Measurements from ENCODE around the gene POGZ.

POGZ gene

GRCh38 chr1:151485685-151486255 lies 26.5 kb upstream of the POGZ start:
- Histone ChIP-seq H3F3A (ENCODE audit: insufficient read depth) (no peaks in the 10 kb centered on the region), H3K36me3 (ENCODE audit: low read length) (no peaks in the 10 kb centered on the region), H4K20me1 (ENCODE audit: low read depth, low read length) (no peaks in the 10 kb centered on the region), H3K4me2 (ENCODE audit: low read depth, low read length, poor library complexity, severe bottlenecking) (no peak overlapping the region), H3K9ac (ENCODE audit: low read length) (no peak overlapping the region), H3K27me3 (ENCODE audit: low read length) (no peaks in the 10 kb centered on the region), H3K4me3 (ENCODE audit: insufficient read depth, low read length, poor library complexity, severe bottlenecking) (no peak overlapping the region), H3K9me2 (replicated peaks; ENCODE audit: insufficient read depth, low read length) (no peaks in the 10 kb centered on the region), H3K27ac (ENCODE audit: low read depth, low read length) (no peak overlapping the region), H3K9me3 (ENCODE audit: insufficient read depth, low read length) (0 out of 2 replicates have a peak, but pooled peaks cover 8% of the 10 kb centered on the region), H2AFZ (ENCODE audit: low read depth, low read length, severe bottlenecking) (no peak overlapping the region), H3K79me2 (ENCODE audit: insufficient read depth, low read length) (no peaks in the 10 kb centered on the region)
- TF ChIP-seq EZH2phosphoT487 (conservative IDR thresholded peaks at IDR 0.05; ENCODE audit: low read length), result no peak
- TF ChIP-seq, protein P1, sequence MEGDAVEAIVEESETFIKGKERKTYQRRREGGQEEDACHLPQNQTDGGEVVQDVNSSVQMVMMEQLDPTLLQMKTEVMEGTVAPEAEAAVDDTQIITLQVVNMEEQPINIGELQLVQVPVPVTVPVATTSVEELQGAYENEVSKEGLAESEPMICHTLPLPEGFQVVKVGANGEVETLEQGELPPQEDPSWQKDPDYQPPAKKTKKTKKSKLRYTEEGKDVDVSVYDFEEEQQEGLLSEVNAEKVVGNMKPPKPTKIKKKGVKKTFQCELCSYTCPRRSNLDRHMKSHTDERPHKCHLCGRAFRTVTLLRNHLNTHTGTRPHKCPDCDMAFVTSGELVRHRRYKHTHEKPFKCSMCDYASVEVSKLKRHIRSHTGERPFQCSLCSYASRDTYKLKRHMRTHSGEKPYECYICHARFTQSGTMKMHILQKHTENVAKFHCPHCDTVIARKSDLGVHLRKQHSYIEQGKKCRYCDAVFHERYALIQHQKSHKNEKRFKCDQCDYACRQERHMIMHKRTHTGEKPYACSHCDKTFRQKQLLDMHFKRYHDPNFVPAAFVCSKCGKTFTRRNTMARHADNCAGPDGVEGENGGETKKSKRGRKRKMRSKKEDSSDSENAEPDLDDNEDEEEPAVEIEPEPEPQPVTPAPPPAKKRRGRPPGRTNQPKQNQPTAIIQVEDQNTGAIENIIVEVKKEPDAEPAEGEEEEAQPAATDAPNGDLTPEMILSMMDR (IDR thresholded peaks at IDR 0.05; ENCODE audit: insufficient read depth, low read length, poor library complexity, severe bottlenecking), result no peak

DNA sequence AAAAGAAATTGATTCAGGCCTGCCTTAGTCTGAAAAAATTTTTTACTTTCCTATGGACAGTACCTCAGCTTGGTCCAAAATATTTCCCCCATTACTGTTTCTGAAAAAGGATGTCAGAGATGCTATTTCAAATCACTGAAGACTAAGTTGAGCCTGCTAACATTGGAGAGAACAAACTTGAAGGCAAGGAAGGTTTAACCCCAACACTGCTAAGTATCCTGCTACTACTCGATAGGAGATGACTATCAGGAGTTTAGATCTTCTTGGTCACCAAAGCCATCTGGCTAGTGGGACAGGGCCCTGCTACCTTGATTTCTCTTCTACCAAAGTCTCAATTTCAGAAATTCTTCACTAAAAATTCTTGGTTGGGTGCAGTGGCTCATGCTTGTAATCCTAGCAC lies 22.7 kb upstream of the POGZ start:
- TF ChIP-seq, protein P1 (IDR thresholded peaks at IDR 0.05; ENCODE audit: insufficient read depth, low read length, poor library complexity, severe bottlenecking), result no peak
- TF ChIP-seq EZH2phosphoT487 (conservative IDR thresholded peaks at IDR 0.05; ENCODE audit: low read length), result no peak

GRCh38 chr1:151479462-151479861 lies 20.2 kb upstream of the POGZ start:
- no peaks in the 10 kb centered on the region for H3F3A ChIP-seq (ENCODE audit: insufficient read depth)
- H3K9me2 ChIP-seq (replicated peaks; ENCODE audit: insufficient read depth, low read length), result no peaks in the 10 kb centered on the region
- no peaks in the 10 kb centered on the region for H4K20me1 ChIP-seq (ENCODE audit: low read depth, low read length)
- H3K4me2 ChIP-seq (ENCODE audit: low read depth, low read length, poor library complexity, severe bottlenecking), result no peak overlapping the region
- H2AFZ ChIP-seq (ENCODE audit: low read depth, low read length, severe bottlenecking), result no peak overlapping the region
- H3K9ac ChIP-seq (ENCODE audit: low read length), result no peak overlapping the region
- 0 out of 2 replicates have a peak, but pooled peaks cover 8% of the 10 kb centered on the region for H3K9me3 ChIP-seq (ENCODE audit: insufficient read depth, low read length)
- TF ChIP-seq, protein P1 (IDR thresholded peaks at IDR 0.05; ENCODE audit: insufficient read depth, low read length, poor library complexity, severe bottlenecking), result no peak
- TF ChIP-seq EZH2phosphoT487 (conservative IDR thresholded peaks at IDR 0.05; ENCODE audit: low read length), result no peak
- no peak overlapping the region for H3K4me3 ChIP-seq (ENCODE audit: insufficient read depth, low read length, poor library complexity, severe bottlenecking)
- H3K79me2 ChIP-seq (ENCODE audit: insufficient read depth, low read length), result no peaks in the 10 kb centered on the region
- H3K27me3 ChIP-seq (ENCODE audit: low read length), result no peaks in the 10 kb centered on the region; the same call in 1 of the 2 replicates
- H3K36me3 ChIP-seq (ENCODE audit: low read length), result no peaks in the 10 kb centered on the region
- H3K27ac ChIP-seq (ENCODE audit: low read depth, low read length), result no peak overlapping the region

More for the DNA sequence above, 22.7 kb upstream of the POGZ start:
- no peaks in the 10 kb centered on the region for H3K27me3 ChIP-seq (ENCODE audit: low read length)
- no peak overlapping the region for H3K9ac ChIP-seq (ENCODE audit: low read length)
- no peaks in the 10 kb centered on the region for H3K9me2 ChIP-seq (replicated peaks; ENCODE audit: insufficient read depth, low read length)
- H3K27ac ChIP-seq (ENCODE audit: low read depth, low read length), result no peak overlapping the region
- H4K20me1 ChIP-seq (ENCODE audit: low read depth, low read length), result no peaks in the 10 kb centered on the region
- no peak overlapping the region for H3K4me3 ChIP-seq (ENCODE audit: insufficient read depth, low read length, poor library complexity, severe bottlenecking)
- H3K4me2 ChIP-seq (ENCODE audit: low read depth, low read length, poor library complexity, severe bottlenecking), result no peak overlapping the region
- no peak overlapping the region for H2AFZ ChIP-seq (ENCODE audit: low read depth, low read length, severe bottlenecking)
- H3F3A ChIP-seq (ENCODE audit: insufficient read depth), result no peaks in the 10 kb centered on the region
- H3K9me3 ChIP-seq (ENCODE audit: insufficient read depth, low read length), result 0 out of 2 replicates have a peak, but pooled peaks cover 8% of the 10 kb centered on the region
- no peaks in the 10 kb centered on the region for H3K36me3 ChIP-seq (ENCODE audit: low read length)
- H3K79me2 ChIP-seq (ENCODE audit: insufficient read depth, low read length), result no peaks in the 10 kb centered on the region
